ENCODE data around the gene INPP5D.

Gene INPP5D

GRCh38 chr2:233242231-233242927 lies 182.2 kb downstream of the INPP5D start:
- POLR2A ChIA-PET (ENCODE audit: low non-redundant PET), result no interaction called here
- CTCF ChIA-PET, result interaction anchor here (0.6 to 0.7 kb wide), 3 partner anchors 9 to 388 kb away, joined by 3 to 5 read pairs (median 3); no protein-coding TSS in a partner anchor
- peak overlapping the region; percentile 54 for H3K27ac ChIP-seq
- DNase-seq (ENCODE audit: low spot score), result no peak
- TF ChIP-seq, protein P1, sequence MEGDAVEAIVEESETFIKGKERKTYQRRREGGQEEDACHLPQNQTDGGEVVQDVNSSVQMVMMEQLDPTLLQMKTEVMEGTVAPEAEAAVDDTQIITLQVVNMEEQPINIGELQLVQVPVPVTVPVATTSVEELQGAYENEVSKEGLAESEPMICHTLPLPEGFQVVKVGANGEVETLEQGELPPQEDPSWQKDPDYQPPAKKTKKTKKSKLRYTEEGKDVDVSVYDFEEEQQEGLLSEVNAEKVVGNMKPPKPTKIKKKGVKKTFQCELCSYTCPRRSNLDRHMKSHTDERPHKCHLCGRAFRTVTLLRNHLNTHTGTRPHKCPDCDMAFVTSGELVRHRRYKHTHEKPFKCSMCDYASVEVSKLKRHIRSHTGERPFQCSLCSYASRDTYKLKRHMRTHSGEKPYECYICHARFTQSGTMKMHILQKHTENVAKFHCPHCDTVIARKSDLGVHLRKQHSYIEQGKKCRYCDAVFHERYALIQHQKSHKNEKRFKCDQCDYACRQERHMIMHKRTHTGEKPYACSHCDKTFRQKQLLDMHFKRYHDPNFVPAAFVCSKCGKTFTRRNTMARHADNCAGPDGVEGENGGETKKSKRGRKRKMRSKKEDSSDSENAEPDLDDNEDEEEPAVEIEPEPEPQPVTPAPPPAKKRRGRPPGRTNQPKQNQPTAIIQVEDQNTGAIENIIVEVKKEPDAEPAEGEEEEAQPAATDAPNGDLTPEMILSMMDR (conservative IDR thresholded peaks at IDR 0.05; ENCODE audit: low read depth), result no peak

- no peak overlapping the region for H3K27ac ChIP-seq
- ChIA-PET CTCF (interaction anchor here (0.6 kb wide), 1 partner anchor 130 kb away, joined by 3 read pairs; no protein-coding TSS in a partner anchor), POLR2A (ENCODE audit: low non-redundant PET) (no interaction called here)
- TF ChIP-seq, protein P1 (conservative IDR thresholded peaks at IDR 0.05; ENCODE audit: low read depth), result no peak
- DNase-seq (ENCODE audit: low spot score), result no peak
Observed at GRCh38 chr2:233243348-233243747, 183.2 kb downstream of the INPP5D start.

- H3K27ac ChIP-seq, result no peak overlapping the region
- TF ChIP-seq, protein P1 (conservative IDR thresholded peaks at IDR 0.05; ENCODE audit: low read depth), result no peak
- no peak for DNase-seq (ENCODE audit: low spot score)
- ChIA-PET POLR2A (ENCODE audit: low non-redundant PET) (no interaction called here), CTCF (interaction anchor here (0.6 kb wide), 1 partner anchor 185 kb away, joined by 4 read pairs; no protein-coding TSS in a partner anchor)
Observed at GRCh38 chr2:233244818-233245217, 184.7 kb downstream of the INPP5D start.

GRCh38 chr2:233245406-233245805 lies 185.3 kb downstream of the INPP5D start:
- ChIA-PET CTCF (no interaction called here), POLR2A (ENCODE audit: low non-redundant PET) (interaction anchor here (0.7 kb wide), 1 partner anchor 11 kb away, joined by 4 read pairs; no protein-coding TSS in a partner anchor)
- TF ChIP-seq, protein P1 (conservative IDR thresholded peaks at IDR 0.05; ENCODE audit: low read depth), result no peak
- H3K27ac ChIP-seq, result no peak overlapping the region
- no peak for DNase-seq (ENCODE audit: low spot score)

GRCh38 chr2:233247116-233247515 lies 187.0 kb downstream of the INPP5D start:
- no peak for DNase-seq (ENCODE audit: low spot score)
- TF ChIP-seq, protein P1 (conservative IDR thresholded peaks at IDR 0.05; ENCODE audit: low read depth), result no peak
- ChIA-PET POLR2A (ENCODE audit: low non-redundant PET) (no interaction called here), CTCF (interaction anchor here (0.6 kb wide), 1 partner anchor 49 kb away, joined by 3 read pairs; no protein-coding TSS in a partner anchor)
- no peak overlapping the region for H3K27ac ChIP-seq

DNA sequence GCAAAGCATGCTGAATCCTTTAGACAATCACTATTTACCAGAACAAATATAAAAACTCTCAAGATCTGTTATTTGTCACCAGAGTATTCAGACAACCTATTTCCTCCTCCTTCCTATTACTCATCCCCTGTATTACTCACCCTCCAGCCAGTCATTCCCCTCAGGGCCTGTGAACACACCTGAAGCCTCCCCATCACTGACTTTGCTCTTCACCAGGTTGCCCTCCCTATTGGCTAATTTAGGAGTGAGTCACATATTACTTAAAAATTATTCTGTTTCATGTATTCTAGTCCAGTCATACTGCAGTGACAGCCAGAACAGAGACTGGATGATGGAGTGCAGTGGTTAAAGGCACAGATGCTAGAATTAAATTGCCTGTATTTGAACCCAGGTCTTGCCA lies 187.6 kb downstream of the INPP5D start:
- POLR2A ChIA-PET (ENCODE audit: low non-redundant PET), result no interaction called here
- no peak overlapping the region for H3K27ac ChIP-seq
- CTCF ChIA-PET, result no interaction called here
- DNase-seq (ENCODE audit: low spot score), result peak; percentile 95
- TF ChIP-seq, protein P1 (conservative IDR thresholded peaks at IDR 0.05; ENCODE audit: low read depth), result no peak
